ENCODE results near the gene SMURF2. TPM values are rescaled to one million over a fixed set of nuclear protein-coding genes. Genes with fewer than 3 reads are reported as not detected.

SMURF2 gene
- total RNA-seq, 4 donors from 2014 or later, result 13.2 to 21.0 (median 20.5) TPM

GRCh38 chr17:64504769-64505339 is 157.3 kb downstream of the SMURF2 start:
- WGBS, 2 donors, result 0% methylated on average over 13 of the region's 13 CpGs
- DNase-seq (ENCODE audit: low spot score in 2 of 2), result no peak
- no peak for TF ChIP-seq CTCF (IDR thresholded peaks at IDR 0.05)
- no peak for TF ChIP-seq POLR2A (IDR thresholded peaks at IDR 0.05)
- peak overlapping the region; percentile 61 for H3K4me3 ChIP-seq (ENCODE audit: low read depth, poor library complexity, severe bottlenecking)
- intact Hi-C loops (cut with DNase I; ENCODE audit: low total_unique reads), result no loop called here

DNA sequence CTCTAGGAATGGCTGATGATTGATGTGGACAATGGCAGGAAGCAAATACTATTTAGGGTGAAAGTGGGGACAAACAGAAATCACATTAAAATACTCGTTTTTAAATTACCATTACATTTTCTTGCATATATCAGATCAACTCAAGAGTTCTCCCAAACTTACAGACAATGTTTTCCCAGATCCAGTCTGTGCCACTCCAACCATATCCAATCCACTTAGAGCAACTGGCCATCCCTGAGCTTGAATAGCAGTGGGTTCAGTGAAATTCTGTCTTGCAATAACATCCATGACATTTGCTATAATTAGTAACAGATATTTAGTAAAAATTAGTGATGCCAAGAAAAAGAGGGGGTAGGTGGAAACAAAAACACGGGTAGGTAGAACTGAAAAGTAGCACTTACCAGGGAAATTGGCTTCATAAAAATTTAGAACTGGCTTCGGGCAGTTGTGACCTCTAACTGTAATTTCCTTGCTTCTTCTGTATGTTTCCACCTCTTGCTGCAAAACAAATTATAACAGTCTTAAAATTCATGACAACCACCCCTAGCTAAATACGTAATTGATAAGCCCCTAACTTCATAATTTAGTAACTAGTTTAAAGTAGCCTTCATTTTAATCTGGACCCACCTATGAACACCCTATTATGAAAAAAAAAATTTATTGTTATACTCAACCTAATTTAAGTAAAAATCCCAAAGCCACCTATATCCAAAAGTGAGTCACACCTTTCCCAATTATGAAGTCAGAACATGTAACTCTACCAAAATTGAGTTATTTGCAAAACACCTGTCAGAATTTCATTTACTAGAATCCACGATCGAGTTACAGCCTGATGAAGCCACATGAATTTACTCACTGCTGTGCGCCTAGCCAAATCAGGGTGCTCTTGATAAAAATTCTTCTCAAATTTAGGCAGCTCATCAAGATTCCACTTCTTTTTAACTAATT is 158.0 kb downstream of the SMURF2 start:
- intact Hi-C loops (cut with DNase I; ENCODE audit: low total_unique reads), result no loop called here
- peak overlapping the region; percentile 61 for H3K4me3 ChIP-seq (ENCODE audit: low read depth, poor library complexity, severe bottlenecking)
- WGBS, 2 donors, result 12 to 15% methylated on average over 7 of the region's 7 CpGs
- DNase-seq (ENCODE audit: low spot score in 2 of 2), result no peak
- TF ChIP-seq CTCF (IDR thresholded peaks at IDR 0.05), result no peak

- DNase-seq (ENCODE audit: low spot score in 2 of 2), result no peak
- intact Hi-C loops (cut with DNase I; ENCODE audit: low total_unique reads), result no loop called here
- 48 to 55% methylated on average over 5 of the region's 5 CpGs for WGBS, 2 donors
- H3K4me3 ChIP-seq (ENCODE audit: low read depth, poor library complexity, severe bottlenecking), result no peak overlapping the region
- TF ChIP-seq CTCF (IDR thresholded peaks at IDR 0.05) (no peak), POLR2A (IDR thresholded peaks at IDR 0.05) (no peak)
Observed at GRCh38 chr17:64503341-64503740, 158.8 kb downstream of the SMURF2 start.

DNA sequence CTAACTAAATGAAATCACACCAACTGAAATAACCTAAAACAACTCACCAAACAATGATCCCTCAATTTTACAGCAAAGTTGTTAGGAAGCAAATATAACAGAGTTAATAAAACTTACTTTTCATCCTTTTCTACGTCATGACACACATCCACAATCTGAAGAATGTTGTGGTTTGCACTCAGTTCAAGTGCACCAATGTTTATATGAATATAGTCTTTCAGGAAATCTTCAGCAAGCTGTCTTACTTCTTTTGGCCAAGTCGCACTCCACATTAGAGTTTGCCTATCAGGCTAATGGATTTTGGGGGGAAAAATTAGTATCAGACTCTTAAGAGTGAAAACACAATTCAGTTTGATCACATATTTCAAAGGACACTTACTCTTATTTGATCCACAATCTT is 159.3 kb downstream of the SMURF2 start:
- WGBS, 2 donors, result 77 to 81% methylated on average over 2 of the region's 2 CpGs
- no peak for DNase-seq (ENCODE audit: low spot score in 2 of 2)
- intact Hi-C loops (cut with DNase I; ENCODE audit: low total_unique reads), result no loop called here
- no peak for TF ChIP-seq CTCF (IDR thresholded peaks at IDR 0.05)
- no peak overlapping the region for H3K4me3 ChIP-seq (ENCODE audit: low read depth, poor library complexity, severe bottlenecking)

- whole genome bisulfite sequencing, 2 donors, result 72 to 79% methylated on average over 3 of the region's 3 CpGs
- TF ChIP-seq CTCF (IDR thresholded peaks at IDR 0.05) (no peak), POLR2A (IDR thresholded peaks at IDR 0.05) (no peak)
- intact Hi-C loops (cut with DNase I; ENCODE audit: low total_unique reads), result no loop called here
- no peak overlapping the region for H3K4me3 ChIP-seq (ENCODE audit: low read depth, poor library complexity, severe bottlenecking)
- no peak for DNase-seq (ENCODE audit: low spot score in 2 of 2)
Observed at GRCh38 chr17:64502021-64502420, 160.1 kb downstream of the SMURF2 start.
